H9 (cell line): Measurements from ENCODE around the gene FGF3. TPM values are rescaled to one million over a fixed set of nuclear protein-coding genes. Genes with fewer than 3 reads are reported as not detected.
A peak's percentile ranks its signal among the peaks of the same experiment; 100 is the strongest.

ENCODE experiments used
- DNase-seq: peaks from one replicate; pipeline ENCODE4 v3.0.0-alpha.2; 2017
- H2AFZ ChIP-seq: one replicate; pipeline ENCODE4 v1.6.1; 2013; ENCODE audit warnings: mild to moderate bottlenecking, low read length, control low read depth, moderate library complexity
- H2AK5ac ChIP-seq: 2 replicates; pipeline ENCODE4 v1.6.1; 2013; ENCODE audit warnings: low read length, control low read depth, mixed read lengths; ENCODE audit not compliant: insufficient read length
- H2BK120ac ChIP-seq: one replicate; pipeline ENCODE4 v1.6.1; 2013; ENCODE audit warnings: low read depth, mild to moderate bottlenecking, low read length, control low read depth, inconsistent platforms; ENCODE audit not compliant: poor library complexity, severe bottlenecking
- H2BK12ac ChIP-seq: 2 replicates; pipeline ENCODE4 v1.6.1; 2013; ENCODE audit warnings: low read length, control low read depth, mixed read lengths, low read depth; ENCODE audit not compliant: insufficient read length
- H2BK15ac ChIP-seq: 2 replicates; pipeline ENCODE4 v1.6.1; 2013; ENCODE audit warnings: low read depth, low read length, control low read depth
- H2BK20ac ChIP-seq: one replicate; pipeline ENCODE4 v1.6.1; 2013; ENCODE audit warnings: low read depth, mild to moderate bottlenecking, low read length, control low read depth, inconsistent platforms; ENCODE audit not compliant: poor library complexity, severe bottlenecking
- H2BK5ac ChIP-seq: 2 replicates; pipeline ENCODE4 v1.6.1; 2013; ENCODE audit warnings: low read length, control low read depth, mixed read lengths; ENCODE audit not compliant: insufficient read length
- H3K14ac ChIP-seq: 2 replicates; pipeline ENCODE4 v1.6.1; 2013; ENCODE audit warnings: low read length, control low read depth; ENCODE audit not compliant: insufficient read depth
- H3K18ac ChIP-seq: 2 replicates; pipeline ENCODE4 v1.6.1; 2013; ENCODE audit warnings: low read depth, mild to moderate bottlenecking, mixed read lengths, low read length, control low read depth; ENCODE audit not compliant: insufficient read length
- H3K23ac ChIP-seq: 2 replicates; pipeline ENCODE4 v1.6.1; 2013; ENCODE audit warnings: low read length, control low read depth, mixed read lengths, low read depth; ENCODE audit not compliant: insufficient read length
- H3K23me2 ChIP-seq: 2 replicates; pipeline ENCODE4 v1.6.1; 2013; ENCODE audit warnings: low read depth, mild to moderate bottlenecking, mixed read lengths, low read length, control low read depth; ENCODE audit not compliant: insufficient read length, poor library complexity, severe bottlenecking
- H3K27ac ChIP-seq: 2 replicates; pipeline ENCODE4 v1.5.1; 2013; ENCODE audit warnings: low read length, control low read depth, mixed read lengths, low read depth; ENCODE audit not compliant: insufficient read length
- H3K27me3 ChIP-seq: 2 replicates; pipeline ENCODE4 v1.6.1; 2013; ENCODE audit warnings: low read length, control low read depth, inconsistent platforms; ENCODE audit not compliant: insufficient read depth
- H3K4ac ChIP-seq: 2 replicates; pipeline ENCODE4 v1.6.1; 2013; ENCODE audit warnings: low read depth, mild to moderate bottlenecking, control low read depth, inconsistent platforms, low read length, moderate library complexity
- H3K4me1 ChIP-seq: 2 replicates; pipeline ENCODE4 v1.6.1; 2013; ENCODE audit warnings: low read length, control low read depth, inconsistent platforms; ENCODE audit not compliant: insufficient read depth
- H3K4me2 ChIP-seq: 2 replicates; pipeline ENCODE4 v1.6.1; 2013; ENCODE audit warnings: low read length, control low read depth, mixed read lengths; ENCODE audit not compliant: insufficient read length, insufficient read depth
- H3K56ac ChIP-seq: 2 replicates; pipeline ENCODE4 v1.6.1; 2013; ENCODE audit warnings: low read depth, mild to moderate bottlenecking, mixed read lengths, low read length, control low read depth; ENCODE audit not compliant: insufficient read length
- H3K79me1 ChIP-seq: 2 replicates; pipeline ENCODE4 v1.6.1; 2013; ENCODE audit warnings: low read depth, mild to moderate bottlenecking, moderate library complexity, low read length, control low read depth, inconsistent platforms; ENCODE audit not compliant: insufficient read depth, poor library complexity, severe bottlenecking
- H3K79me2 ChIP-seq: 2 replicates; pipeline ENCODE4 v1.6.1; 2013; ENCODE audit warnings: low read length, control low read depth, inconsistent platforms; ENCODE audit not compliant: insufficient read depth
- H3K9ac ChIP-seq: 2 replicates; pipeline ENCODE4 v1.6.1; 2013; ENCODE audit warnings: low read length, control low read depth, mixed read lengths; ENCODE audit not compliant: insufficient read length; ENCODE audit errors: extremely low read depth
- H3K9me3 ChIP-seq: one replicate; pipeline ENCODE4 v1.6.1; 2013; ENCODE audit warnings: low read depth, low read length, inconsistent platforms; ENCODE audit not compliant: control insufficient read depth
- H3T11ph ChIP-seq: one replicate; pipeline ENCODE4 v1.6.1; 2013; ENCODE audit warnings: mild to moderate bottlenecking, low read length, control low read depth, inconsistent platforms
- H4K20me1 ChIP-seq: one replicate; pipeline ENCODE4 v1.6.1; 2013; ENCODE audit not compliant: control insufficient read depth, insufficient read length, insufficient read depth
- H4K5ac ChIP-seq: 2 replicates; pipeline ENCODE4 v1.6.1; 2013; ENCODE audit warnings: low read depth, mild to moderate bottlenecking, mixed read lengths, low read length, control low read depth; ENCODE audit not compliant: insufficient read length
- H4K8ac ChIP-seq: replicated peaks from 2 replicates; pipeline ENCODE4 v1.6.1; 2013; ENCODE audit warnings: low read length, control low read depth, mixed read lengths, low read depth; ENCODE audit not compliant: insufficient read length
- H4K91ac ChIP-seq: 2 replicates; pipeline ENCODE4 v1.6.1; 2013; ENCODE audit warnings: low read depth, mild to moderate bottlenecking, moderate library complexity, mixed read lengths, low read length, control low read depth; ENCODE audit not compliant: insufficient read length
- H3K27ac Mint-ChIP-seq, 3 experiments: 2 replicates in 2 of 3; 3 replicates in 1 of 3; pipeline ENCODE4 v1.8.0; 2020 to 2021; ENCODE audit warnings: mixed read lengths in 3 of 3, mild to moderate bottlenecking in 1 of 3, moderate library complexity in 1 of 3
- H3K27me3 Mint-ChIP-seq: 2 replicates; pipeline ENCODE4 v1.8.0; 2021; ENCODE audit warnings: low read depth, mild to moderate bottlenecking, moderate library complexity, mixed read lengths
- H3K36me3 Mint-ChIP-seq, 3 experiments: 2 replicates in 2 of 3; 3 replicates in 1 of 3; pipeline ENCODE4 v1.8.0; 2020 to 2021; ENCODE audit warnings: low read depth in 3 of 3, mixed read lengths in 3 of 3; ENCODE audit not compliant: insufficient read depth in 1 of 3
- H3K4me1 Mint-ChIP-seq, 2 experiments: 2 replicates each; pipeline ENCODE4 v1.8.0; 2020; ENCODE audit warnings: mixed read lengths in 2 of 2
- H3K4me3 Mint-ChIP-seq, 2 experiments: 2 replicates in 1 of 2; 3 replicates in 1 of 2; pipeline ENCODE4 v1.8.0; 2020 to 2021; ENCODE audit warnings: mild to moderate bottlenecking in 2 of 2, mixed read lengths in 2 of 2, moderate library complexity in 1 of 2
- H3K9me3 Mint-ChIP-seq, 2 experiments: 2 replicates in 1 of 2; 3 replicates in 1 of 2; pipeline ENCODE4 v1.8.0; 2020; ENCODE audit warnings: mild to moderate bottlenecking in 2 of 2, mixed read lengths in 2 of 2, moderate library complexity in 1 of 2
- WGBS: extraction: QIAGEN DNeasy Blood & Tissue Kit; methylation state at CpG from one replicate; pipeline ENCODE4 v1.1.7; 2013; ENCODE audit warnings: missing lambda C conversion rate, low lambda C conversion rate, mixed read lengths; ENCODE audit not compliant: insufficient read length; ENCODE audit errors: extremely low coverage; 5-methylcytosine and 5-hydroxymethylcytosine counted together
- total RNA-seq: library from RNA; stranded (reverse); gene quantifications from 2 replicates; pipeline ENCODE4 v1.2.1, GENCODE V29; 2021
- TF ChIP-seq, protein P1 (sequence below): fragments of 200-600 bp; sonication (generic); conservative IDR thresholded peaks from 3 replicates; pipeline ENCODE4 v1.8.0; 2021; ENCODE audit warnings: antibody characterized with exemption, mild to moderate bottlenecking

Gene FGF3
- total RNA-seq, 1 experiment from 2014 or later, result not detected

DNA sequence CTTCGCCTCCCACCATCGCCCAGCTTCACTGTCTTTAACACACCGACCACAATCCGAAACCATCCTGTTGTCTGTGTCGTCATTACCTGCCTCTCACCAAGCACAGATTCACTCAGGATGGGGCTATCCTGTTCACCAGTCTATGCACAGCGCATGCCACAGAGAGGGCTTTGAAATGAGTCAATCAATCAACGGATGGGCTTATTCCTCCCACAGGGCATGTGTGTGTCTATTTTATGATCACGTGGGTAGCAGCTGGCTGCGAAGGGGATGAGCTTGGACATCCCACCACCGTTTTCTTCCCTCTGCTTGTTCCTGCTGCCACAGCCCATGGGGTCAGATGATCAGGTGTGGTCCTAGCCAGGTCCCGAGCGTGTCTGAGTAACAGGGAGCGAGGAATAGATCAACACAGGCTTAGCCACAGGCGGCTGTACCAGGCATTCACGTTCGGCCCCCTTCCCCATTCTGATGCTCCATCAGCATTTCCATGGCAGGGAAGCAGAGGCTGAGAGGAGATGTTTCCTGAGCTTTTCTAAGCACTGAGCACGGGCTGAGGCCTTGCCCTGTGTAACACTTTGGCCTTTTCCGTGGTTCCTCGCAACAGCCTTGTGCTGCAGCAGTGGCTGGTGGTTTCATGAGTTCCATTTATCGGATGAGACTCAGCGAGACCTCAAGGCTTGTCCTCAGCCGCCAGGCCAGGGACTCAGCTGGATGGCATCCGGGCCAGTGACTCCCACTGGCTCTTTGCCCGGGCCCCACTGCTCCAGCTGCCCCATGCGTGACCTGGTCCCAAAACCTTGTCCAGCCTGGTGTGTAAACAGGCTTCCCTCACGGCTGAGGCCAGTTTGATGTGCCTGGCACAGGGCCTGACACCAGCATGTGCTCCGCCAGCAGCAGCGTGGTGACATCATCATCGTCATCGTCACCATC, 48.1 kb upstream of the FGF3 start:
- Histone ChIP-seq H3K4me1 (no peaks in the 10 kb centered on the region), H3K4ac (no peak overlapping the region), H3K27ac (no peak overlapping the region), H2BK15ac (no peak overlapping the region), H2BK5ac (no peak overlapping the region), H3K9ac (no peak overlapping the region), H4K91ac (no peak overlapping the region), H2BK20ac (no peak overlapping the region), H4K8ac (no peak overlapping the region), H2BK120ac (no peak overlapping the region), H3K23me2 (no peaks in the 10 kb centered on the region), H3T11ph (no peak overlapping the region), H4K5ac (no peak overlapping the region), H3K79me1 (no peaks in the 10 kb centered on the region), H2AK5ac (no peak overlapping the region), H3K79me2 (no peaks in the 10 kb centered on the region), H3K18ac (no peak overlapping the region), H3K14ac (no peak overlapping the region), H4K20me1 (no peaks in the 10 kb centered on the region), H3K9me3 (no peaks in the 10 kb centered on the region), H3K4me2 (no peak overlapping the region), H3K27me3 (no peaks in the 10 kb centered on the region), H2AFZ (no peak overlapping the region), H2BK12ac (no peak overlapping the region), H3K23ac (no peak overlapping the region), H3K56ac (no peak overlapping the region)
- no peak overlapping the region for H3K4me3 Mint-ChIP-seq
- no peak overlapping the region; a peak in 2 of 7 replicates for H3K27ac Mint-ChIP-seq
- peaks cover 8 to 10% of the 10 kb centered on the region in 2 experiments for H3K9me3 Mint-ChIP-seq
- H3K27me3 Mint-ChIP-seq, result peaks cover 14% of the 10 kb centered on the region
- H3K4me1 Mint-ChIP-seq, result peaks cover 24 to 37% of the 10 kb centered on the region in 2 experiments
- WGBS, result no CpG with 5 or more reads among the region's 30 CpGs
- TF ChIP-seq, protein P1, sequence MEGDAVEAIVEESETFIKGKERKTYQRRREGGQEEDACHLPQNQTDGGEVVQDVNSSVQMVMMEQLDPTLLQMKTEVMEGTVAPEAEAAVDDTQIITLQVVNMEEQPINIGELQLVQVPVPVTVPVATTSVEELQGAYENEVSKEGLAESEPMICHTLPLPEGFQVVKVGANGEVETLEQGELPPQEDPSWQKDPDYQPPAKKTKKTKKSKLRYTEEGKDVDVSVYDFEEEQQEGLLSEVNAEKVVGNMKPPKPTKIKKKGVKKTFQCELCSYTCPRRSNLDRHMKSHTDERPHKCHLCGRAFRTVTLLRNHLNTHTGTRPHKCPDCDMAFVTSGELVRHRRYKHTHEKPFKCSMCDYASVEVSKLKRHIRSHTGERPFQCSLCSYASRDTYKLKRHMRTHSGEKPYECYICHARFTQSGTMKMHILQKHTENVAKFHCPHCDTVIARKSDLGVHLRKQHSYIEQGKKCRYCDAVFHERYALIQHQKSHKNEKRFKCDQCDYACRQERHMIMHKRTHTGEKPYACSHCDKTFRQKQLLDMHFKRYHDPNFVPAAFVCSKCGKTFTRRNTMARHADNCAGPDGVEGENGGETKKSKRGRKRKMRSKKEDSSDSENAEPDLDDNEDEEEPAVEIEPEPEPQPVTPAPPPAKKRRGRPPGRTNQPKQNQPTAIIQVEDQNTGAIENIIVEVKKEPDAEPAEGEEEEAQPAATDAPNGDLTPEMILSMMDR, result no peak
- H3K36me3 Mint-ChIP-seq, result peaks cover 0 to 9% (median 2%) of the 10 kb centered on the region in 3 experiments; a peak in 3 of 7 replicates
- DNase-seq, result peak; percentile 28
